Hepatocyte (in vitro differentiated cells): ENCODE measurements around the gene TBK1.

Source experiments
- EZH2 ChIP-seq: fragments of 200-600 bp; sonication (generic); IDR thresholded peaks from 2 replicates; pipeline ENCODE4 v1.6.1; 2016; ENCODE audit warnings: antibody characterized with exemption, mild to moderate bottlenecking, borderline replicate concordance
- EZH2phosphoT487 ChIP-seq: fragments of 200-600 bp; sonication (generic); IDR thresholded peaks from one replicate; pipeline ENCODE4 v1.6.1; 2018; ENCODE audit warnings: antibody characterized with exemption, mild to moderate bottlenecking, low read depth, moderate library complexity; ENCODE audit not compliant: unreplicated experiment, severe bottlenecking
- TF ChIP-seq, protein P1 (sequence below): fragments of 200-600 bp; sonication (generic); IDR thresholded peaks from 2 replicates; pipeline ENCODE4 v1.5.1; 2016; ENCODE audit warnings: antibody characterized with exemption, mild to moderate bottlenecking; ENCODE audit not compliant: poor library complexity

DNA sequence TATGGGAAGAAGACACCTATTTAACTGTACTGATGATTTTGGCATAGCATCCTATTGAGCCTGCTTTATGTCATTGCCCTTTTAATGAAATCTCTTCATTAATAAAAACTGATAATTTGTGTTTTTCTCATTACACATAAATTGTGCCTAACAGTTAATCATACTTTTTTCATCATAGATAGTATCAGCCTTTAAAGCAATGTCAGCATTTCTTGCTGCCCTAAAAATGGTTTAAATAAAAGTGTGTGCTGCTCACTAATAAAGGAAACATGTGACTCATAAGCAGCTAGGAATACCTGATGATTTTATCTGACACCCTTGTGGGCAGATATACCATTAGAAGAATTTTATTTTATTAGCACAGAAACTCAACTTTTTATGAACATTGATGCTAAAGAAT lies 26.7 kb downstream of the TBK1 start:
- TF ChIP-seq, protein P1, sequence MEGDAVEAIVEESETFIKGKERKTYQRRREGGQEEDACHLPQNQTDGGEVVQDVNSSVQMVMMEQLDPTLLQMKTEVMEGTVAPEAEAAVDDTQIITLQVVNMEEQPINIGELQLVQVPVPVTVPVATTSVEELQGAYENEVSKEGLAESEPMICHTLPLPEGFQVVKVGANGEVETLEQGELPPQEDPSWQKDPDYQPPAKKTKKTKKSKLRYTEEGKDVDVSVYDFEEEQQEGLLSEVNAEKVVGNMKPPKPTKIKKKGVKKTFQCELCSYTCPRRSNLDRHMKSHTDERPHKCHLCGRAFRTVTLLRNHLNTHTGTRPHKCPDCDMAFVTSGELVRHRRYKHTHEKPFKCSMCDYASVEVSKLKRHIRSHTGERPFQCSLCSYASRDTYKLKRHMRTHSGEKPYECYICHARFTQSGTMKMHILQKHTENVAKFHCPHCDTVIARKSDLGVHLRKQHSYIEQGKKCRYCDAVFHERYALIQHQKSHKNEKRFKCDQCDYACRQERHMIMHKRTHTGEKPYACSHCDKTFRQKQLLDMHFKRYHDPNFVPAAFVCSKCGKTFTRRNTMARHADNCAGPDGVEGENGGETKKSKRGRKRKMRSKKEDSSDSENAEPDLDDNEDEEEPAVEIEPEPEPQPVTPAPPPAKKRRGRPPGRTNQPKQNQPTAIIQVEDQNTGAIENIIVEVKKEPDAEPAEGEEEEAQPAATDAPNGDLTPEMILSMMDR, result no peak
- TF ChIP-seq EZH2phosphoT487 (no peak), EZH2 (no peak)
